ENCODE data around the gene MTERF4. TPM values are rescaled to one million over a fixed set of nuclear protein-coding genes. Genes with fewer than 3 reads are reported as not detected.

MTERF4 gene
- total RNA-seq, 1 donor from 2014 or later, result 42.2 TPM

GRCh38 chr2:241070361-241070760 lies 31.7 kb downstream of the MTERF4 start:
- H3K4me1 Mint-ChIP-seq, result peaks cover 5% of the 10 kb centered on the region
- H3K79me2 ChIP-seq (ENCODE audit: low read depth), result no peaks in the 10 kb centered on the region
- no peak overlapping the region for H3K27ac ChIP-seq
- H3K9ac ChIP-seq, result no peak overlapping the region
- H3K4me1 ChIP-seq, result no peaks in the 10 kb centered on the region
- peaks cover 6% of the 10 kb centered on the region for H3K27me3 Mint-ChIP-seq (ENCODE audit: insufficient read depth, low read depth)
- peak overlapping the region; percentile 33 for H3K27ac Mint-ChIP-seq
- H3K4me3 Mint-ChIP-seq, result peak overlapping the region; percentile 46
- H2AFZ ChIP-seq (replicated peaks), result no peak overlapping the region
- peaks cover 2% of the 10 kb centered on the region for H3K36me3 Mint-ChIP-seq
- H3K27me3 ChIP-seq, result no peaks in the 10 kb centered on the region
- peaks cover 8% of the 10 kb centered on the region for H4K20me1 ChIP-seq (ENCODE audit: low read depth)
- no peak overlapping the region for H3K4me2 ChIP-seq
- no peaks in the 10 kb centered on the region for H3K9me3 Mint-ChIP-seq
- H3K9me3 ChIP-seq (ENCODE audit: low read depth), result no peaks in the 10 kb centered on the region
- TF ChIP-seq CTCF (IDR thresholded peaks at IDR 0.05) (no peak), EZH2phosphoT487 (IDR thresholded peaks at IDR 0.05) (no peak), EZH2 (IDR thresholded peaks at IDR 0.05) (no peak)
- no peak overlapping the region for H3K4me3 ChIP-seq
- no peaks in the 10 kb centered on the region for H3K36me3 ChIP-seq
- no peaks in the 10 kb centered on the region for H3F3A ChIP-seq (ENCODE audit: low read depth)
- DNase-seq (ENCODE audit: low spot score), result no peak

GRCh38 chr2:241069821-241070281 lies 32.2 kb downstream of the MTERF4 start:
- TF ChIP-seq CTCF (IDR thresholded peaks at IDR 0.05) (no peak), EZH2 (IDR thresholded peaks at IDR 0.05) (no peak), EZH2phosphoT487 (IDR thresholded peaks at IDR 0.05) (no peak)

GRCh38 chr2:241068942-241069810 lies 32.9 kb downstream of the MTERF4 start:
- H3K36me3 Mint-ChIP-seq, result no peaks in the 10 kb centered on the region
- Histone ChIP-seq H3K9ac (no peak overlapping the region), H3K9me3 (ENCODE audit: low read depth) (no peaks in the 10 kb centered on the region), H3K79me2 (ENCODE audit: low read depth) (no peaks in the 10 kb centered on the region), H3K4me2 (no peak overlapping the region), H2AFZ (replicated peaks) (no peak overlapping the region), H3K36me3 (no peaks in the 10 kb centered on the region), H3K4me3 (no peak overlapping the region), H3K4me1 (no peaks in the 10 kb centered on the region), H4K20me1 (ENCODE audit: low read depth) (peaks cover 15% of the 10 kb centered on the region), H3F3A (ENCODE audit: low read depth) (no peaks in the 10 kb centered on the region), H3K27me3 (no peaks in the 10 kb centered on the region), H3K27ac (no peak overlapping the region)
- DNase-seq (ENCODE audit: low spot score), result no peak
- H3K4me1 Mint-ChIP-seq, result peaks cover 5% of the 10 kb centered on the region
- TF ChIP-seq EZH2phosphoT487 (IDR thresholded peaks at IDR 0.05), result no peak
- TF ChIP-seq EZH2 (IDR thresholded peaks at IDR 0.05), result no peak
- TF ChIP-seq CTCF (IDR thresholded peaks at IDR 0.05), result no peak
- H3K27ac Mint-ChIP-seq, result no peak overlapping the region
- H3K9me3 Mint-ChIP-seq, result no peaks in the 10 kb centered on the region
- no peak overlapping the region for H3K4me3 Mint-ChIP-seq
- peaks cover 6% of the 10 kb centered on the region for H3K27me3 Mint-ChIP-seq (ENCODE audit: insufficient read depth, low read depth)

More at GRCh38 chr2:241069821-241070281, 32.2 kb downstream of the MTERF4 start:
- Mint-ChIP-seq H3K4me3 (no peak overlapping the region), H3K9me3 (no peaks in the 10 kb centered on the region), H3K4me1 (peaks cover 5% of the 10 kb centered on the region), H3K36me3 (peaks cover 2% of the 10 kb centered on the region), H3K27ac (peak overlapping the region; percentile 33), H3K27me3 (ENCODE audit: insufficient read depth, low read depth) (peaks cover 6% of the 10 kb centered on the region)
- Histone ChIP-seq H3K4me3 (no peak overlapping the region), H2AFZ (replicated peaks) (no peak overlapping the region), H3K9me3 (ENCODE audit: low read depth) (no peaks in the 10 kb centered on the region), H3K79me2 (ENCODE audit: low read depth) (no peaks in the 10 kb centered on the region), H3K4me1 (no peaks in the 10 kb centered on the region), H3K27me3 (no peaks in the 10 kb centered on the region), H3K36me3 (no peaks in the 10 kb centered on the region), H4K20me1 (ENCODE audit: low read depth) (peaks cover 9% of the 10 kb centered on the region), H3F3A (ENCODE audit: low read depth) (no peaks in the 10 kb centered on the region), H3K27ac (no peak overlapping the region), H3K9ac (no peak overlapping the region), H3K4me2 (no peak overlapping the region)
- DNase-seq (ENCODE audit: low spot score), result no peak

Measured in neural progenitor cell (in vitro differentiated cells).